HepG2 (cell line): Measurements from ENCODE around the gene CYTH1. TPM values are rescaled to one million over a fixed set of nuclear protein-coding genes. Genes with fewer than 3 reads are reported as not detected.

ENCODE experiments used
- ATAC-seq: fragments of 200-7000 bp; cut with Tn5 transposase; 3 replicates; pipeline ENCODE4 v1.9.1; 2020; ENCODE audit warnings: mild to moderate bottlenecking, moderate library complexity
- BruUV-seq: library from RNA; stranded (reverse); fragments of 400-500 nt; replicated peaks from 2 replicates; lab custom pipeline; 2021; lab: Mats Ljungman, UMichigan
- CTCF ChIA-PET: fragments of 300-600 bp; formaldehyde crosslinking; extraction: SDS; loops from one replicate; lab custom pipeline; 2021; ENCODE audit warnings: low total read pairs, inconsistent platforms, low intra/inter-chr PET ratio; lab: Yijun Ruan, JAX
- POLR2A ChIA-PET: fragments of 350-600 bp; sonication (Branson Sonifier 250); formaldehyde crosslinking; loops from one replicate; lab custom pipeline; 2020; ENCODE audit warnings: antibody characterized with exemption, inconsistent platforms; lab: Yijun Ruan, JAX
- DNase-seq: peaks from one replicate; pipeline ENCODE4 v3.0.0-alpha.2; 2015; ENCODE audit warnings: low spot score
- FAIRE-seq: peaks from 3 replicates; lab custom pipeline; 2011; peaks lifted over from hg19 to GRCh38; lab: Jason Lieb, UNC
- H2AFZ ChIP-seq: one replicate; pipeline ENCODE4 v1.6.1; 2011; ENCODE audit warnings: low read length, inconsistent platforms
- H3K27ac ChIP-seq: fragments of 300-600 bp; 3 replicates; pipeline ENCODE4 v1.8.0; 2011; ENCODE audit warnings: mixed run types, mild to moderate bottlenecking, mixed read lengths, low read length, inconsistent platforms; ENCODE audit not compliant: insufficient read depth; ENCODE audit errors: extremely low read length
- H3K27me3 ChIP-seq, 2 experiments: fragments of 200-600 bp in 1 of 2; 2 replicates in 1 of 2; 3 replicates in 1 of 2; pipeline versions ENCODE4 v1.6.0 to v1.8.0; 2011; ENCODE audit warnings: low read length in 2 of 2, mild to moderate bottlenecking in 2 of 2, moderate library complexity in 2 of 2, inconsistent platforms in 1 of 2; ENCODE audit not compliant: insufficient read depth in 2 of 2, control insufficient read depth in 1 of 2
- H3K36me3 ChIP-seq, 2 experiments: fragments of 200-600 bp in 1 of 2; replicated peaks in 1 of 2; 2 replicates in 1 of 2; 3 replicates in 1 of 2; pipeline versions ENCODE4 v1.5.1 to v1.8.0; 2011; ENCODE audit warnings: low read length in 2 of 2, inconsistent platforms in 1 of 2; ENCODE audit not compliant: insufficient read depth in 2 of 2, control insufficient read depth in 1 of 2
- H3K4me1 ChIP-seq: 2 replicates; pipeline ENCODE4 v1.5.1; 2012; ENCODE audit warnings: low read length, inconsistent platforms; ENCODE audit not compliant: insufficient read depth
- H3K4me2 ChIP-seq: 2 replicates; pipeline ENCODE4 v1.6.0; 2011; ENCODE audit warnings: low read depth, low read length, inconsistent platforms
- H3K4me3 ChIP-seq, 3 experiments: fragments of 200-600 bp in 1 of 3; sonication (generic), shearing (Covaris generic) in 1 of 3; replicated peaks in 1 of 3; 2 replicates each; pipeline ENCODE4 v1.5.1; 2011 to 2016; ENCODE audit warnings: low read length in 3 of 3, inconsistent platforms in 2 of 3, low read depth in 2 of 3, mild to moderate bottlenecking in 2 of 3, control low read depth in 1 of 3, mixed read lengths in 1 of 3; ENCODE audit not compliant: insufficient read depth in 1 of 3
- H3K79me2 ChIP-seq: one replicate; pipeline ENCODE4 v1.6.1; 2011; ENCODE audit warnings: low read length, inconsistent platforms; ENCODE audit not compliant: insufficient read depth
- H3K9ac ChIP-seq: 2 replicates; pipeline ENCODE4 v1.6.0; 2011; ENCODE audit warnings: mild to moderate bottlenecking, low read depth, low read length, inconsistent platforms; ENCODE audit not compliant: insufficient read depth
- H3K9me3 ChIP-seq: 2 replicates; pipeline ENCODE4 v1.5.1; 2012; ENCODE audit warnings: mild to moderate bottlenecking, low read length
- H4K20me1 ChIP-seq: 2 replicates; pipeline ENCODE4 v1.6.0; 2011; ENCODE audit warnings: inconsistent platforms, mild to moderate bottlenecking, low read length, moderate library complexity; ENCODE audit not compliant: insufficient read depth
- HNRNPLL ChIP-seq: fragments of 200-400 bp; formaldehyde crosslinking; IDR thresholded peaks from 2 replicates; pipeline ENCODE4 v1.6.1; 2017; ENCODE audit warnings: mild to moderate bottlenecking, low read depth, low read length; ENCODE audit not compliant: poor library complexity, severe bottlenecking
- MBD4 ChIP-seq: IDR thresholded peaks from 2 replicates; pipeline ENCODE4 v1.6.1; 2012; ENCODE audit warnings: low read length, inconsistent platforms, borderline replicate concordance
- NFIB ChIP-seq: sonication (generic); formaldehyde crosslinking; IDR thresholded peaks from 2 replicates; pipeline ENCODE4 v1.9.0; 2021; ENCODE audit warnings: missing genetic modification reagents, mild to moderate bottlenecking, borderline replicate concordance
- NKX3-1 ChIP-seq: sonication (generic); formaldehyde crosslinking; IDR thresholded peaks from 2 replicates; pipeline ENCODE4 v1.5.0; 2020; ENCODE audit warnings: missing genetic modification reagents
- REL ChIP-seq: sonication (generic); formaldehyde crosslinking; conservative IDR thresholded peaks from 2 replicates; pipeline ENCODE4 v1.8.0; 2022; ENCODE audit warnings: mild to moderate bottlenecking, missing genetic modification reagents, moderate library complexity
- STAT5B ChIP-seq: sonication (generic); formaldehyde crosslinking; IDR thresholded peaks from 2 replicates; pipeline ENCODE4 v1.4.0; 2020; ENCODE audit warnings: missing genetic modification reagents
- ZNF605 ChIP-seq: sonication (generic); formaldehyde crosslinking; IDR thresholded peaks from 2 replicates; pipeline ENCODE4 v1.8.0; 2022; ENCODE audit warnings: mild to moderate bottlenecking, missing genetic modification reagents
- WGBS: methylation state at CpG from one replicate; pipeline ENCODE4 v1.1.6; 2017; ENCODE audit warnings: low lambda C conversion rate; 5-methylcytosine and 5-hydroxymethylcytosine counted together
- in situ Hi-C: cut with HindIII; loops from 2 replicates; pipeline ENCODE4 v1.10.0; 2017; ENCODE audit warnings: low pct_unique_long_range_greater_than_20kb; ENCODE audit not compliant: extremely low pct_ligation_motif_present
- intact Hi-C: fragments of 100-400 bp; cut with micrococcal nuclease; formaldehyde crosslinking; loops from one replicate; pipeline ENCODE4 v1.10.0; 2022; ENCODE audit not compliant: unreplicated experiment
- polyA plus RNA-seq, 8 experiments: library from polyadenylated mRNA; depleted of rRNA in 3 of 8; stranded (reverse) in 7 of 8; unstranded in 1 of 8; fragments of >200 nt; fragmentation: Illumina TruSeq in 4 of 8; extraction: Trizol in 4 of 8; gene quantifications; 2 replicates each; pipeline versions ENCODE4 v1.2.1 to v1.2.3, GENCODE V29; 2011 to 2016; ENCODE audit warnings: low read depth in 4 of 8, missing spikeins in 1 of 8, mixed read lengths in 1 of 8; ENCODE audit not compliant: insufficient read depth in 1 of 8
- total RNA-seq, 5 experiments: library from RNA; depleted of rRNA; stranded (reverse); fragments of >200 nt; fragmentation: Illumina TruSeq; extraction: Trizol; gene quantifications; 2 replicates each; pipeline ENCODE4 v1.2.3, GENCODE V29; 2016; ENCODE audit warnings: low read depth in 1 of 5
- TF ChIP-seq, protein P1 (sequence below): sonication (generic); formaldehyde crosslinking; IDR thresholded peaks from 2 replicates; pipeline ENCODE4 v1.5.0; 2020; ENCODE audit warnings: mild to moderate bottlenecking, missing genetic modification reagents, borderline replicate concordance
- TF ChIP-seq, protein P2 (sequence below): sonication (generic); formaldehyde crosslinking; IDR thresholded peaks from 2 replicates; pipeline ENCODE4 v1.5.0; 2020; ENCODE audit warnings: missing genetic modification reagents
- TF ChIP-seq, protein P3 (sequence below): sonication (generic); formaldehyde crosslinking; IDR thresholded peaks from 2 replicates; pipeline ENCODE4 v1.4.0; 2020; ENCODE audit warnings: missing genetic modification reagents
- TF ChIP-seq, protein P4 (sequence below): sonication (generic); formaldehyde crosslinking; IDR thresholded peaks from 2 replicates; pipeline ENCODE4 v1.4.0; 2020; ENCODE audit warnings: low read depth, missing genetic modification reagents

Gene CYTH1
- total and polyA plus RNA-seq, 2 of the 13 experiments (the other 11 are each of a cell fraction or from before 2014, with no cell fraction given) = 20.1 to 48.9 TPM

DNA sequence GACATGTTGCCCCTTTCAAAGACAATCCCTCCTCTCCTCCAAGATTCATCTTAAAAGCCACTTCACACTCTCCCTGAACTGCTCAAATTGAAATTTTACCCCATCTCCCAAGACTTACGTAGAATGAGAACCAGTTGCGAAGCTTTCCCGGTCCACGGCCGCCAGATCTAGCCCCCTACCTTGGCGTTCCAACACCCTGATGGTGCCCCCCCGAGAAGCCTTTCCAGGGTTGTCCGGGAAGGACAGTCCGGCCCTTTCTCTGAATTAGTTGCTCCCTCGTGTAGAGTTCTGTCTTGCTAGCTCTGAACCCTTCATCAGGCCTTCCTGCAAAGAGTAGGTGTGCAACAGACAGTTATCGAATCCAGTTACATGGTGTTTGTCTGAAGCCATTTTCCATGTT lies 144.9 kb downstream of the CYTH1 start:
- intact Hi-C loops = no loop called here
- Histone ChIP-seq H2AFZ (no peak overlapping the region), H3K4me2 (no peak overlapping the region), H3K79me2 (no peaks in the 10 kb centered on the region), H3K27ac (no peak overlapping the region), H4K20me1 (no peaks in the 10 kb centered on the region), H3K27me3 (no peaks in the 10 kb centered on the region), H3K4me3 (no peak overlapping the region), H3K9me3 (no peaks in the 10 kb centered on the region), H3K9ac (no peak overlapping the region), H3K36me3 (no peaks in the 10 kb centered on the region), H3K4me1 (peaks cover 54% of the 10 kb centered on the region)
- DNase-seq = no peak
- ChIA-PET CTCF (no interaction called here), POLR2A (no interaction called here)
- in situ Hi-C loops = no loop called here
- ATAC-seq = no peak
- WGBS = 63% methylated on average over 11 of the region's 11 CpGs
- no peak for FAIRE-seq
- BruUV-seq = no TSS peak
- TF ChIP-seq NFIB (CRISPR knock-in tag) = no peak
- TF ChIP-seq, protein P1, sequence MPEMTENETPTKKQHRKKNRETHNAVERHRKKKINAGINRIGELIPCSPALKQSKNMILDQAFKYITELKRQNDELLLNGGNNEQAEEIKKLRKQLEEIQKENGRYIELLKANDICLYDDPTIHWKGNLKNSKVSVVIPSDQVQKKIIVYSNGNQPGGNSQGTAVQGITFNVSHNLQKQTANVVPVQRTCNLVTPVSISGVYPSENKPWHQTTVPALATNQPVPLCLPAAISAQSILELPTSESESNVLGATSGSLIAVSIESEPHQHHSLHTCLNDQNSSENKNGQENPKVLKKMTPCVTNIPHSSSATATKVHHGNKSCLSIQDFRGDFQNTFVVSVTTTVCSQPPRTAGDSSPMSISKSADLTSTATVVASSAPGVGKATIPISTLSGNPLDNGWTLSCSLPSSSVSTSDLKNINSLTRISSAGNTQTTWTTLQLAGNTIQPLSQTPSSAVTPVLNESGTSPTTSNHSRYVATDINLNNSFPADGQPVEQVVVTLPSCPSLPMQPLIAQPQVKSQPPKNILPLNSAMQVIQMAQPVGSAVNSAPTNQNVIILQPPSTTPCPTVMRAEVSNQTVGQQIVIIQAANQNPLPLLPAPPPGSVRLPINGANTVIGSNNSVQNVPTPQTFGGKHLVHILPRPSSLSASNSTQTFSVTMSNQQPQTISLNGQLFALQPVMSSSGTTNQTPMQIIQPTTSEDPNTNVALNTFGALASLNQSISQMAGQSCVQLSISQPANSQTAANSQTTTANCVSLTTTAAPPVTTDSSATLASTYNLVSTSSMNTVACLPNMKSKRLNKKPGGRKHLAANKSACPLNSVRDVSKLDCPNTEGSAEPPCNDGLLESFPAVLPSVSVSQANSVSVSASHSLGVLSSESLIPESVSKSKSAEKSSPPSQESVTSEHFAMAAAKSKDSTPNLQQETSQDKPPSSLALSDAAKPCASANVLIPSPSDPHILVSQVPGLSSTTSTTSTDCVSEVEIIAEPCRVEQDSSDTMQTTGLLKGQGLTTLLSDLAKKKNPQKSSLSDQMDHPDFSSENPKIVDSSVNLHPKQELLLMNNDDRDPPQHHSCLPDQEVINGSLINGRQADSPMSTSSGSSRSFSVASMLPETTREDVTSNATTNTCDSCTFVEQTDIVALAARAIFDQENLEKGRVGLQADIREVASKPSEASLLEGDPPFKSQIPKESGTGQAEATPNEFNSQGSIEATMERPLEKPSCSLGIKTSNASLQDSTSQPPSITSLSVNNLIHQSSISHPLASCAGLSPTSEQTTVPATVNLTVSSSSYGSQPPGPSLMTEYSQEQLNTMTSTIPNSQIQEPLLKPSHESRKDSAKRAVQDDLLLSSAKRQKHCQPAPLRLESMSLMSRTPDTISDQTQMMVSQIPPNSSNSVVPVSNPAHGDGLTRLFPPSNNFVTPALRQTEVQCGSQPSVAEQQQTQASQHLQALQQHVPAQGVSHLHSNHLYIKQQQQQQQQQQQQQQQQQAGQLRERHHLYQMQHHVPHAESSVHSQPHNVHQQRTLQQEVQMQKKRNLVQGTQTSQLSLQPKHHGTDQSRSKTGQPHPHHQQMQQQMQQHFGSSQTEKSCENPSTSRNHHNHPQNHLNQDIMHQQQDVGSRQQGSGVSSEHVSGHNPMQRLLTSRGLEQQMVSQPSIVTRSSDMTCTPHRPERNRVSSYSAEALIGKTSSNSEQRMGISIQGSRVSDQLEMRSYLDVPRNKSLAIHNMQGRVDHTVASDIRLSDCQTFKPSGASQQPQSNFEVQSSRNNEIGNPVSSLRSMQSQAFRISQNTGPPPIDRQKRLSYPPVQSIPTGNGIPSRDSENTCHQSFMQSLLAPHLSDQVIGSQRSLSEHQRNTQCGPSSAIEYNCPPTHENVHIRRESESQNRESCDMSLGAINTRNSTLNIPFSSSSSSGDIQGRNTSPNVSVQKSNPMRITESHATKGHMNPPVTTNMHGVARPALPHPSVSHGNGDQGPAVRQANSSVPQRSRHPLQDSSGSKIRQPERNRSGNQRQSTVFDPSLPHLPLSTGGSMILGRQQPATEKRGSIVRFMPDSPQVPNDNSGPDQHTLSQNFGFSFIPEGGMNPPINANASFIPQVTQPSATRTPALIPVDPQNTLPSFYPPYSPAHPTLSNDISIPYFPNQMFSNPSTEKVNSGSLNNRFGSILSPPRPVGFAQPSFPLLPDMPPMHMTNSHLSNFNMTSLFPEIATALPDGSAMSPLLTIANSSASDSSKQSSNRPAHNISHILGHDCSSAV (CRISPR knock-in tag) = no peak
- TF ChIP-seq, protein P2, sequence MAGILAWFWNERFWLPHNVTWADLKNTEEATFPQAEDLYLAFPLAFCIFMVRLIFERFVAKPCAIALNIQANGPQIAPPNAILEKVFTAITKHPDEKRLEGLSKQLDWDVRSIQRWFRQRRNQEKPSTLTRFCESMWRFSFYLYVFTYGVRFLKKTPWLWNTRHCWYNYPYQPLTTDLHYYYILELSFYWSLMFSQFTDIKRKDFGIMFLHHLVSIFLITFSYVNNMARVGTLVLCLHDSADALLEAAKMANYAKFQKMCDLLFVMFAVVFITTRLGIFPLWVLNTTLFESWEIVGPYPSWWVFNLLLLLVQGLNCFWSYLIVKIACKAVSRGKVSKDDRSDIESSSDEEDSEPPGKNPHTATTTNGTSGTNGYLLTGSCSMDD = no peak
- TF ChIP-seq, protein P3, sequence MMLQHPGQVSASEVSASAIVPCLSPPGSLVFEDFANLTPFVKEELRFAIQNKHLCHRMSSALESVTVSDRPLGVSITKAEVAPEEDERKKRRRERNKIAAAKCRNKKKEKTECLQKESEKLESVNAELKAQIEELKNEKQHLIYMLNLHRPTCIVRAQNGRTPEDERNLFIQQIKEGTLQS (CRISPR knock-in tag) = no peak
- TF ChIP-seq, protein P4, sequence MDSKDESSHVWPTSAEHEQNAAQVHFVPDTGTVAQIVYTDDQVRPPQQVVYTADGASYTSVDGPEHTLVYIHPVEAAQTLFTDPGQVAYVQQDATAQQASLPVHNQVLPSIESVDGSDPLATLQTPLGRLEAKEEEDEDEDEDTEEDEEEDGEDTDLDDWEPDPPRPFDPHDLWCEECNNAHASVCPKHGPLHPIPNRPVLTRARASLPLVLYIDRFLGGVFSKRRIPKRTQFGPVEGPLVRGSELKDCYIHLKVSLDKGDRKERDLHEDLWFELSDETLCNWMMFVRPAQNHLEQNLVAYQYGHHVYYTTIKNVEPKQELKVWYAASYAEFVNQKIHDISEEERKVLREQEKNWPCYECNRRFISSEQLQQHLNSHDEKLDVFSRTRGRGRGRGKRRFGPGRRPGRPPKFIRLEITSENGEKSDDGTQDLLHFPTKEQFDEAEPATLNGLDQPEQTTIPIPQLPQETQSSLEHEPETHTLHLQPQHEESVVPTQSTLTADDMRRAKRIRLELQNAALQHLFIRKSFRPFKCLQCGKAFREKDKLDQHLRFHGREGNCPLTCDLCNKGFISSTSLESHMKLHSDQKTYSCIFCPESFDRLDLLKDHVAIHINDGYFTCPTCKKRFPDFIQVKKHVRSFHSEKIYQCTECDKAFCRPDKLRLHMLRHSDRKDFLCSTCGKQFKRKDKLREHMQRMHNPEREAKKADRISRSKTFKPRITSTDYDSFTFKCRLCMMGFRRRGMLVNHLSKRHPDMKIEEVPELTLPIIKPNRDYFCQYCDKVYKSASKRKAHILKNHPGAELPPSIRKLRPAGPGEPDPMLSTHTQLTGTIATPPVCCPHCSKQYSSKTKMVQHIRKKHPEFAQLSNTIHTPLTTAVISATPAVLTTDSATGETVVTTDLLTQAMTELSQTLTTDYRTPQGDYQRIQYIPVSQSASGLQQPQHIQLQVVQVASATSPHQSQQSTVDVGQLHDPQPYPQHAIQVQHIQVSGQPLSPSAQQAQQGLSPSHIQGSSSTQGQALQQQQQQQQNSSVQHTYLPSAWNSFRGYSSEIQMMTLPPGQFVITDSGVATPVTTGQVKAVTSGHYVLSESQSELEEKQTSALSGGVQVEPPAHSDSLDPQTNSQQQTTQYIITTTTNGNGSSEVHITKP (CRISPR knock-in tag) = no peak
- TF ChIP-seq REL = no peak
- TF ChIP-seq NKX3-1 = no peak
- TF ChIP-seq ZNF605 = no peak
- no peak for TF ChIP-seq MBD4
- no peak for TF ChIP-seq STAT5B (CRISPR knock-in tag)
- no peak for TF ChIP-seq HNRNPLL
